CD4-positive, CD25-positive, alpha-beta regulatory T cell (primary cell): ENCODE data around the gene BLOC1S1. TPM values are rescaled to one million over a fixed set of nuclear protein-coding genes. Genes with fewer than 3 reads are reported as not detected.

ENCODE experiments used
- ATAC-seq, 2 donors: fragments of 150-1000 bp; cut with Tn5 transposase; one replicate each; pipeline ENCODE4 v1.10.0; 2021; ENCODE audit warnings: low read depth in 2 of 2, moderate number of reproducible peaks in 2 of 2, moderate library complexity in 1 of 2
- DNase-seq, 3 donors: peaks; one replicate each; pipeline versions ENCODE4 v3.0.0 to v3.0.0-alpha.2; 2012 to 2022; ENCODE audit warnings: mixed read lengths in 1 of 3
- H3K27ac ChIP-seq: one replicate; pipeline ENCODE4 v1.7.0; 2013; ENCODE audit warnings: mild to moderate bottlenecking, low read length; ENCODE audit not compliant: insufficient read depth, poor library complexity, severe bottlenecking
- H3K27me3 ChIP-seq: one replicate; pipeline ENCODE4 v1.7.0; 2013; ENCODE audit warnings: low read length; ENCODE audit not compliant: control insufficient read depth, insufficient read depth
- H3K36me3 ChIP-seq: one replicate; pipeline ENCODE4 v1.7.0; 2013; ENCODE audit warnings: mild to moderate bottlenecking, low read length, moderate library complexity; ENCODE audit not compliant: control insufficient read depth, insufficient read depth
- H3K4me1 ChIP-seq: 2 replicates; pipeline ENCODE4 v1.7.0; 2013; ENCODE audit warnings: mild to moderate bottlenecking, low read length; ENCODE audit not compliant: insufficient read depth, control insufficient read depth, poor library complexity, severe bottlenecking
- H3K4me3 ChIP-seq: one replicate; pipeline ENCODE4 v1.7.0; 2013; ENCODE audit warnings: low read depth, mild to moderate bottlenecking, low read length, moderate library complexity
- H3K9me3 ChIP-seq, 2 experiments: 1 replicate in 1 of 2; 2 replicates in 1 of 2; pipeline ENCODE4 v1.7.0; 2013; ENCODE audit warnings: low read length in 2 of 2, mild to moderate bottlenecking in 1 of 2, moderate library complexity in 1 of 2; ENCODE audit not compliant: control insufficient read depth in 2 of 2
- H3K27ac Mint-ChIP-seq, 3 donors: one replicate each; pipeline ENCODE4 v1.8.0; 2020 to 2022; ENCODE audit warnings: mild to moderate bottlenecking in 3 of 3, mixed read lengths in 3 of 3, moderate library complexity in 2 of 3
- H3K27me3 Mint-ChIP-seq: one replicate; pipeline ENCODE4 v1.8.0; 2022; ENCODE audit warnings: mild to moderate bottlenecking, mixed read lengths
- H3K36me3 Mint-ChIP-seq: one replicate; pipeline ENCODE4 v1.8.0; 2020; ENCODE audit warnings: mixed read lengths
- H3K4me1 Mint-ChIP-seq, 4 donors: one replicate each; pipeline ENCODE4 v1.8.0; 2020 to 2022; ENCODE audit warnings: mixed read lengths in 4 of 4, mild to moderate bottlenecking in 1 of 4
- H3K4me3 Mint-ChIP-seq, 4 donors: one replicate each; pipeline ENCODE4 v1.8.0; 2020 to 2022; ENCODE audit warnings: mild to moderate bottlenecking in 4 of 4, mixed read lengths in 4 of 4, moderate library complexity in 3 of 4
- H3K9me3 Mint-ChIP-seq, 7 donors: one replicate each; pipeline ENCODE4 v1.8.0; 2020 to 2022; ENCODE audit warnings: mixed read lengths in 7 of 7, mild to moderate bottlenecking in 3 of 7, moderate library complexity in 2 of 7
- polyA plus RNA-seq, 4 donors: library from polyadenylated mRNA; unstranded; fragments of 300-500 nt; fragmentation: Illumina TruSeq; gene quantifications; one replicate each; pipeline ENCODE4 v1.2.3, GENCODE V29; 2021
- total RNA-seq: library from RNA; stranded (reverse); gene quantifications from one replicate; pipeline ENCODE4 v1.2.3, GENCODE V29; 2022

Gene BLOC1S1
- total RNA-seq (60.1 TPM), polyA plus RNA-seq (100 to 1,000 TPM in 3 of 4 donors, 10 to 100 TPM in 1; 83.6 to 128 (median 112) TPM)

- H3K27me3 ChIP-seq = no peaks in the 10 kb centered on the region
- H3K4me1 ChIP-seq = peaks cover 37% of the 10 kb centered on the region
- Mint-ChIP-seq H3K27ac (peak within 1 kb of the TSS; percentile 97 to 98 (median 98)), H3K9me3 (peaks cover 0 to 3% (median 0%) of the 10 kb centered on the region in 7 donors), H3K27me3 (peaks cover 7% of the 10 kb centered on the region), H3K4me1 (peaks cover 8 to 41% (median 25%) of the 10 kb centered on the region in 4 donors), H3K4me3 (peak within 1 kb of the TSS; percentile 95 to 98 (median 96)), H3K36me3 (peaks cover 7% of the 10 kb centered on the region)
- H3K27ac ChIP-seq = peak within 1 kb of the TSS; percentile 95
- ATAC-seq (peak; percentile 90 to 91), DNase-seq (peak; percentile 90 to 96 (median 93))
- peaks cover 20% of the 10 kb centered on the region for H3K36me3 ChIP-seq
- H3K9me3 ChIP-seq = no peaks in the 10 kb centered on the region
- H3K4me3 ChIP-seq = peak within 1 kb of the TSS; percentile 91
These were observed at the start of gene BLOC1S1 for GRCh38 chr12:55715833-55716581. Gene BLOC1S1, plus strand, starts transcription at chr12:55716046. Its CDS starts 6 bp downstream, at chr12:55716052.

- no peaks in the 10 kb centered on the region for H3K27me3 ChIP-seq
- no peak overlapping the region for H3K4me3 Mint-ChIP-seq
- H3K27me3 Mint-ChIP-seq = peaks cover 21% of the 10 kb centered on the region
- no peak overlapping the region for H3K27ac Mint-ChIP-seq
- H3K36me3 ChIP-seq = no peaks in the 10 kb centered on the region
- no peaks in the 10 kb centered on the region for H3K36me3 Mint-ChIP-seq
- no peaks in the 10 kb centered on the region for H3K4me1 ChIP-seq
- no peaks in the 10 kb centered on the region for H3K9me3 Mint-ChIP-seq
- no peak overlapping the region for H3K4me3 ChIP-seq
- H3K9me3 ChIP-seq = no peaks in the 10 kb centered on the region
- DNase-seq (no peak), ATAC-seq (no peak)
- H3K27ac ChIP-seq = no peak overlapping the region
- H3K4me1 Mint-ChIP-seq = peaks cover 0 to 3% (median 0%) of the 10 kb centered on the region in 4 donors
These were observed 49.3 kb upstream of the BLOC1S1 start for GRCh38 chr12:55666508-55666907.

GRCh38 chr12:55670276-55670675, 45.6 kb upstream of the BLOC1S1 start:
- H3K36me3 Mint-ChIP-seq = no peaks in the 10 kb centered on the region
- ATAC-seq = no peak

GRCh38 chr12:55671746-55672145, 44.1 kb upstream of the BLOC1S1 start:
- ATAC-seq = no peak
- Histone ChIP-seq H3K27ac (no peak overlapping the region), H3K9me3 (no peaks in the 10 kb centered on the region), H3K4me1 (no peaks in the 10 kb centered on the region), H3K27me3 (peaks cover 6% of the 10 kb centered on the region), H3K36me3 (no peaks in the 10 kb centered on the region), H3K4me3 (no peak overlapping the region)
- Mint-ChIP-seq H3K36me3 (no peaks in the 10 kb centered on the region), H3K27me3 (peaks cover 24% of the 10 kb centered on the region), H3K4me3 (no peak overlapping the region), H3K27ac (no peak overlapping the region), H3K4me1 (no peaks in the 10 kb centered on the region), H3K9me3 (no peaks in the 10 kb centered on the region)
- DNase-seq = no peak

More at GRCh38 chr12:55670276-55670675, 45.6 kb upstream of the BLOC1S1 start:
- Mint-ChIP-seq H3K9me3 (no peaks in the 10 kb centered on the region), H3K4me3 (no peak overlapping the region), H3K4me1 (peaks cover 0 to 3% (median 0%) of the 10 kb centered on the region in 4 donors), H3K27me3 (peaks cover 18% of the 10 kb centered on the region), H3K27ac (no peak overlapping the region)
- Histone ChIP-seq H3K9me3 (no peaks in the 10 kb centered on the region), H3K4me3 (no peak overlapping the region), H3K4me1 (no peaks in the 10 kb centered on the region), H3K36me3 (no peaks in the 10 kb centered on the region), H3K27me3 (peaks cover 3% of the 10 kb centered on the region), H3K27ac (no peak overlapping the region)
- no peak for DNase-seq

GRCh38 chr12:55673638-55674037, 42.2 kb upstream of the BLOC1S1 start:
- Histone ChIP-seq H3K4me1 (no peaks in the 10 kb centered on the region), H3K27me3 (peaks cover 6% of the 10 kb centered on the region), H3K36me3 (no peaks in the 10 kb centered on the region), H3K4me3 (no peak overlapping the region), H3K27ac (no peak overlapping the region), H3K9me3 (no peaks in the 10 kb centered on the region)
- Mint-ChIP-seq H3K4me3 (peak overlapping the region in 1 of 4 donors; percentile 7), H3K36me3 (no peaks in the 10 kb centered on the region), H3K4me1 (no peaks in the 10 kb centered on the region), H3K27me3 (peaks cover 26% of the 10 kb centered on the region), H3K9me3 (no peaks in the 10 kb centered on the region), H3K27ac (no peak overlapping the region)
- no peak for ATAC-seq
- no peak for DNase-seq

- H3K9me3 ChIP-seq = no peaks in the 10 kb centered on the region
- no peak overlapping the region for H3K27ac ChIP-seq
- H3K36me3 ChIP-seq = no peaks in the 10 kb centered on the region
- Mint-ChIP-seq H3K9me3 (no peaks in the 10 kb centered on the region), H3K27me3 (peaks cover 41% of the 10 kb centered on the region), H3K27ac (peak overlapping the region in 1 of 3 donors; percentile 62), H3K4me1 (no peaks in the 10 kb centered on the region), H3K36me3 (no peaks in the 10 kb centered on the region), H3K4me3 (no peak overlapping the region)
- no peaks in the 10 kb centered on the region for H3K4me1 ChIP-seq
- no peak overlapping the region for H3K4me3 ChIP-seq
- DNase-seq = no peak
- H3K27me3 ChIP-seq = peaks cover 11% of the 10 kb centered on the region
- ATAC-seq = no peak
These were observed 40.2 kb upstream of the BLOC1S1 start for GRCh38 chr12:55675666-55676065.

- ATAC-seq = no peak
- Mint-ChIP-seq H3K4me3 (no peak overlapping the region), H3K4me1 (peaks cover 0 to 7% (median 0%) of the 10 kb centered on the region in 4 donors), H3K27me3 (peaks cover 44% of the 10 kb centered on the region), H3K27ac (no peak overlapping the region), H3K36me3 (no peaks in the 10 kb centered on the region), H3K9me3 (no peaks in the 10 kb centered on the region)
- no peaks in the 10 kb centered on the region for H3K9me3 ChIP-seq
- H3K27me3 ChIP-seq = peaks cover 11% of the 10 kb centered on the region
- no peaks in the 10 kb centered on the region for H3K36me3 ChIP-seq
- no peaks in the 10 kb centered on the region for H3K4me1 ChIP-seq
- no peak for DNase-seq
- H3K4me3 ChIP-seq = no peak overlapping the region
- no peak overlapping the region for H3K27ac ChIP-seq
These were observed 39.1 kb upstream of the BLOC1S1 start for GRCh38 chr12:55676707-55677106.

- Histone ChIP-seq H3K36me3 (no peaks in the 10 kb centered on the region), H3K9me3 (no peaks in the 10 kb centered on the region), H3K27ac (no peak overlapping the region), H3K27me3 (peaks cover 12% of the 10 kb centered on the region), H3K4me1 (no peaks in the 10 kb centered on the region), H3K4me3 (no peak overlapping the region)
- DNase-seq (no peak), ATAC-seq (no peak)
- peaks cover 0 to 8% (median 0%) of the 10 kb centered on the region in 4 donors for H3K4me1 Mint-ChIP-seq
- H3K27me3 Mint-ChIP-seq = peaks cover 43% of the 10 kb centered on the region
- no peak overlapping the region for H3K4me3 Mint-ChIP-seq
- no peaks in the 10 kb centered on the region for H3K36me3 Mint-ChIP-seq
- H3K9me3 Mint-ChIP-seq = no peaks in the 10 kb centered on the region
- no peak overlapping the region for H3K27ac Mint-ChIP-seq
These were observed 36.2 kb upstream of the BLOC1S1 start for GRCh38 chr12:55679691-55680090.
